ENCODE data around the gene GTSF1L. TPM values are rescaled to one million over a fixed set of nuclear protein-coding genes. Genes with fewer than 3 reads are reported as not detected.

The GTSF1L gene
- total RNA-seq, 1 donor from 2014 or later, result not detected

DNA sequence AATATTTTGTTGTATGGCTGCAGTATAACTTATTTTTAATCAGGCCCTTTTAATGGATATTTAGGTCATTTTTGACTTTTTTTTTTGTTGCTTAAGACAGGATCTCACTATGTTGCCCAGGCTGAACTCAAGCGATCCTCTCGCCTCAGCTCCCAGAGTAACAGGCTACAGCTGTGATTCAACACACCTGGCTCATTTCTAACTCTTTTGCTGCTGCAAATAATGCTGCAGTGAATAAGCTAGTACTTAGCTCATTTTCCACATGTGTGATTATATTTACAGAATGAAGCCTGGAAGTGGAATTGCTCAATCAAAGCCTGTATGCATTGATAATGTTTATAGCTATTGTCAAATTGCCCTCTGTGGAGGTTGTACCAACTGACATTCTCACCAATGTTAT is 1.1 kb downstream of the GTSF1L start:
- no peaks in the 10 kb centered on the region for H3K36me3 Mint-ChIP-seq (ENCODE audit: insufficient read depth)
- no peak for DNase-seq (ENCODE audit: low spot score, unreplicated experiment)
- H3K27me3 Mint-ChIP-seq, result peaks cover 6% of the 10 kb centered on the region
- H3K4me1 Mint-ChIP-seq (ENCODE audit: low read depth), result no peaks in the 10 kb centered on the region
- no peaks in the 10 kb centered on the region for H3K9me3 Mint-ChIP-seq (ENCODE audit: low read depth)
- TF ChIP-seq CTCF (IDR thresholded peaks at IDR 0.05; ENCODE audit: unreplicated experiment), result no peak
- H3K4me3 Mint-ChIP-seq (ENCODE audit: low read depth), result no peak overlapping the region
- H3K27ac Mint-ChIP-seq, result no peak overlapping the region

DNA sequence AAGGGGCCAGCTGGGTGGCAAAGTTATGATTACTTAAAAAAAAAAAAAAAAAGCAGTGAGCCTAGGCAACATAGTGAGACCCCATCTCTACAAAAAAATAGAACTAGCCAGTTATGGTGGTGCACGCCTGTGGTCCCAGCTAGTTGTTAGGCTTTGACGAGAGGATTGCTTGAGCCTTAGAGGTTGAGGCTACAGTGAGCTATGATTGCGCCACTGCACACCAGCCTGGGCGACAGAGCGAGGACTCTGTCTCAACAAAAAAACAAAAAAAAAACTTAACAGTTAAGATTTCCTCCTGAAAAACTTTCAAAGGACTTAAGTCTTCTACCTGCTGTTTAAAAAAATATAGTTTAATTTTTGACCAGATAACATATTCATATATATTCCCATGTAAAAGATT is 2.4 kb downstream of the GTSF1L start:
- DNase-seq (ENCODE audit: low spot score, unreplicated experiment), result no peak
- Mint-ChIP-seq H3K9me3 (ENCODE audit: low read depth) (no peaks in the 10 kb centered on the region), H3K27ac (no peak overlapping the region), H3K4me3 (ENCODE audit: low read depth) (no peak overlapping the region), H3K36me3 (ENCODE audit: insufficient read depth) (no peaks in the 10 kb centered on the region), H3K4me1 (ENCODE audit: low read depth) (no peaks in the 10 kb centered on the region), H3K27me3 (peaks cover 4% of the 10 kb centered on the region)
- TF ChIP-seq CTCF (IDR thresholded peaks at IDR 0.05; ENCODE audit: unreplicated experiment), result no peak

DNA sequence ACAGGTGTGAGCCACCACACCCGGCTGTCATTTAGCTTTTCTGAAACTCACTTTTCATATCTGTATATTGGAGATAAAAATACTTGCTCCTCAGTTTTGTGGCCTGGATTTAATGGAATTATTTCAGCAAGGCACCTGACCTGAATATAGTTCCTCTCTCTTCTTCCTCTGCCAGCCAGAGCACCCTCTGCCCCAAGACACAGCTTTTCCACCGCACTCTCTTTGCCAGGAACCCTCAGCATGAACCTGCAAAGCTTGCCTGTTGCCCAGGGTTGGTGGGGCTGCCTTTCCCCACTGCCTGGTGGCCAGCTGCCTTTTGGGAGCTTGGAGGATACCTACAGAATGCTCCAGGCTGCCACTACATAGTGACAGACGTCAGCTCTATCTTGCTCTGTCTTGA is 3.1 kb downstream of the GTSF1L start:
- H3K4me3 Mint-ChIP-seq (ENCODE audit: low read depth), result no peak overlapping the region
- peaks cover 4% of the 10 kb centered on the region for H3K27me3 Mint-ChIP-seq

GRCh38 chr20:43723186-43723585 is 3.6 kb downstream of the GTSF1L start:
- H3K27me3 Mint-ChIP-seq, result peaks cover 4% of the 10 kb centered on the region
- no peak overlapping the region for H3K27ac Mint-ChIP-seq
- H3K36me3 Mint-ChIP-seq (ENCODE audit: insufficient read depth), result no peaks in the 10 kb centered on the region
- no peak overlapping the region for H3K4me3 Mint-ChIP-seq (ENCODE audit: low read depth)
- DNase-seq (ENCODE audit: low spot score, unreplicated experiment), result no peak
- no peaks in the 10 kb centered on the region for H3K9me3 Mint-ChIP-seq (ENCODE audit: low read depth)
- H3K4me1 Mint-ChIP-seq (ENCODE audit: low read depth), result no peaks in the 10 kb centered on the region
- TF ChIP-seq CTCF (IDR thresholded peaks at IDR 0.05; ENCODE audit: unreplicated experiment), result no peak

More for the DNA sequence above, 3.1 kb downstream of the GTSF1L start:
- Mint-ChIP-seq H3K36me3 (ENCODE audit: insufficient read depth) (no peaks in the 10 kb centered on the region), H3K9me3 (ENCODE audit: low read depth) (no peaks in the 10 kb centered on the region), H3K4me1 (ENCODE audit: low read depth) (no peaks in the 10 kb centered on the region), H3K27ac (no peak overlapping the region)
- DNase-seq (ENCODE audit: low spot score, unreplicated experiment), result no peak
- TF ChIP-seq CTCF (IDR thresholded peaks at IDR 0.05; ENCODE audit: unreplicated experiment), result no peak

DNA sequence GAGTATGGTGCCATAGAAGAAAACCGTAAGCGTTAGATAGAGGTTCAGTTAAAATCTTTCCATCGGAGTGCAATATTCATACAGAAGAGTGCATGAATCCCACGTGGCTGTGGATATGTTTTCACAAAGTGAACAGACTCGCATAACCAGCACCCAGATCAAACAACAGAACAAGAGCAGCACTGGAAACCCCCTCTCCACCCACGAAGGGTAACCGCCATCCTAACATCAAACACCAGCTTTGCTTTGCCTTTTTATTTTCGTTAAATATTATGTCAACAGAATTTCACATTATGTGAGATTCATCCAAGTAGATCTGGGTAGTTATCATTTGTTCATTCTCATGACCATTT is 4.7 kb downstream of the GTSF1L start:
- no peak overlapping the region for H3K27ac Mint-ChIP-seq

More for the DNA sequence above, 4.7 kb downstream of the GTSF1L start:
- H3K4me1 Mint-ChIP-seq (ENCODE audit: low read depth), result no peaks in the 10 kb centered on the region
- H3K4me3 Mint-ChIP-seq (ENCODE audit: low read depth), result no peak overlapping the region
- DNase-seq (ENCODE audit: low spot score, unreplicated experiment), result no peak
- H3K36me3 Mint-ChIP-seq (ENCODE audit: insufficient read depth), result no peaks in the 10 kb centered on the region
- no peaks in the 10 kb centered on the region for H3K9me3 Mint-ChIP-seq (ENCODE audit: low read depth)
- TF ChIP-seq CTCF (IDR thresholded peaks at IDR 0.05; ENCODE audit: unreplicated experiment), result no peak
- peaks cover 4% of the 10 kb centered on the region for H3K27me3 Mint-ChIP-seq

Measured in progenitor cell of endocrine pancreas (in vitro differentiated cells).